Gastrocnemius medialis (tissue), 4 donors: ENCODE results near the gene FBN2.
"Not testable (repeated sequence)": the region's sequence is repeated elsewhere in the genome, so short reads cannot be mapped to it uniquely, and the experiment has no call there.

Source experiments
- CTCF ChIP-seq, 5 experiments: fragments of 450-650 bp in 3 of 5; fragments of 200-600 bp in 2 of 5; sonication (generic) in 2 of 5; IDR thresholded peaks in 4 of 5; conservative IDR thresholded peaks in 1 of 5; 1 replicate in 4 of 5; 2 replicates in 1 of 5; pipeline ENCODE4 v1.5.1; 2016 to 2019; ENCODE audit warnings: antibody characterized with exemption in 5 of 5, mild to moderate bottlenecking in 3 of 5, moderate library complexity in 3 of 5
- POLR2A ChIP-seq, 2 donors: fragments of 450-650 bp; IDR thresholded peaks; one replicate each; pipeline ENCODE4 v1.6.1; 2017; ENCODE audit warnings: antibody characterized with exemption in 2 of 2, mild to moderate bottlenecking in 2 of 2, moderate library complexity in 2 of 2

GRCh38 chr5:128400766-128401165 lies 137.3 kb downstream of the FBN2 start:
- not testable (repeated sequence) for TF ChIP-seq CTCF (IDR thresholded peaks at IDR 0.05 in 4 of 5, conservative IDR thresholded peaks at IDR 0.05 in 1 of 5); POLR2A (IDR thresholded peaks at IDR 0.05)
